ENCODE data around the gene IL17RC. TPM values are rescaled to one million over a fixed set of nuclear protein-coding genes. Genes with fewer than 3 reads are reported as not detected.

Gene IL17RC
- total RNA-seq, 1 experiment from 2014 or later = 6.8 TPM

- H2AK5ac ChIP-seq (ENCODE audit: insufficient read length, low read length) = no peak overlapping the region
- H4K91ac ChIP-seq (ENCODE audit: insufficient read length, low read depth, low read length) = no peak overlapping the region
- peak; percentile 84 for DNase-seq
- Mint-ChIP-seq H3K9me3 (no peaks in the 10 kb centered on the region), H3K4me3 (peak overlapping the region; percentile 23 to 70; a peak in 2 of 5 replicates), H3K27me3 (ENCODE audit: low read depth) (peaks cover 14% of the 10 kb centered on the region), H3K27ac (no peak overlapping the region), H3K4me1 (peaks cover 2 to 12% of the 10 kb centered on the region in 2 experiments; a peak in 3 of 4 replicates), H3K36me3 (ENCODE audit: insufficient read depth in 1 of 3, low read depth in 3 of 3) (peaks cover 2 to 17% (median 9%) of the 10 kb centered on the region in 3 experiments; a peak in 5 of 7 replicates)
- H3K14ac ChIP-seq (ENCODE audit: insufficient read depth, low read length) = no peak overlapping the region
- no peak overlapping the region for H3K23ac ChIP-seq (ENCODE audit: insufficient read length, low read depth, low read length)
- no peak overlapping the region for H2AFZ ChIP-seq (ENCODE audit: low read length)
- H4K20me1 ChIP-seq (ENCODE audit: control insufficient read depth, insufficient read depth, insufficient read length) = no peaks in the 10 kb centered on the region
- no peak overlapping the region for H3K27ac ChIP-seq (ENCODE audit: insufficient read length, low read depth, low read length)
- no peak overlapping the region for H3T11ph ChIP-seq (ENCODE audit: low read length)
- H2BK120ac ChIP-seq (ENCODE audit: low read depth, low read length, poor library complexity, severe bottlenecking) = no peak overlapping the region
- no peaks in the 10 kb centered on the region for H3K27me3 ChIP-seq (ENCODE audit: insufficient read depth, low read length)
- H2BK20ac ChIP-seq (ENCODE audit: low read depth, low read length, poor library complexity, severe bottlenecking) = no peak overlapping the region
- no peak overlapping the region for H2BK15ac ChIP-seq (ENCODE audit: low read depth, low read length)
- no peak overlapping the region for H4K5ac ChIP-seq (ENCODE audit: insufficient read length, low read depth, low read length)
- no peak overlapping the region for H2BK12ac ChIP-seq (ENCODE audit: insufficient read length, low read depth, low read length)
- H3K9me3 ChIP-seq (ENCODE audit: control insufficient read depth, low read depth, low read length) = no peaks in the 10 kb centered on the region
- peak; percentile 56; the same call in 2 of the 3 replicates for TF ChIP-seq CTCF (conservative IDR thresholded peaks at IDR 0.05)
- no CpG with 5 or more reads among the region's 86 CpGs for WGBS (ENCODE audit: extremely low coverage, insufficient read length, low lambda C conversion rate)
- no peaks in the 10 kb centered on the region for H3K79me2 ChIP-seq (ENCODE audit: insufficient read depth, low read length)
- H3K9ac ChIP-seq (ENCODE audit: extremely low read depth, insufficient read length, low read length) = no peak overlapping the region
- no peaks in the 10 kb centered on the region for H3K79me1 ChIP-seq (ENCODE audit: insufficient read depth, low read depth, low read length, poor library complexity, severe bottlenecking)
- H3K4ac ChIP-seq (ENCODE audit: low read depth, low read length) = no peak overlapping the region
- H3K56ac ChIP-seq (ENCODE audit: insufficient read length, low read depth, low read length) = no peak overlapping the region
- H3K18ac ChIP-seq (ENCODE audit: insufficient read length, low read depth, low read length) = no peak overlapping the region
- H3K23me2 ChIP-seq (ENCODE audit: insufficient read length, low read depth, low read length, poor library complexity, severe bottlenecking) = peaks cover 20% of the 10 kb centered on the region
- no peak overlapping the region for H4K8ac ChIP-seq (replicated peaks; ENCODE audit: insufficient read length, low read depth, low read length)
- H3K4me2 ChIP-seq (ENCODE audit: insufficient read depth, insufficient read length, low read length) = peak overlapping the region; percentile 37
- H2BK5ac ChIP-seq (ENCODE audit: insufficient read length, low read length) = no peak overlapping the region
- H3K4me1 ChIP-seq (ENCODE audit: insufficient read depth, low read length) = no peaks in the 10 kb centered on the region
These were observed 30.4 kb downstream of the IL17RC start for GRCh38 chr3:9947025-9947995.

Data from H9 (cell line).